PC-3 (cell line): Measurements from ENCODE around the gene COP1. TPM values are rescaled to one million over a fixed set of nuclear protein-coding genes. Genes with fewer than 3 reads are reported as not detected.
A peak's percentile ranks its signal among the peaks of the same experiment; 100 is the strongest.

Source experiments
- ATAC-seq: fragments of 200-7000 bp; cut with Tn5 transposase; 2 replicates; pipeline ENCODE4 v1.9.1; 2020; ENCODE audit warnings: mild to moderate bottlenecking, moderate library complexity
- BruUV-seq: library from RNA; stranded (reverse); fragments of 400-500 nt; replicated peaks from 2 replicates; lab custom pipeline; 2021; lab: Mats Ljungman, UMichigan
- CTCF ChIA-PET: fragments of 300-600 bp; sonication (Branson Sonifier 250); formaldehyde crosslinking; loops from one replicate; lab custom pipeline; 2022; ENCODE audit warnings: antibody characterized with exemption; lab: Charles Lee
- POLR2A ChIA-PET: fragments of 300-600 bp; sonication (Branson Sonifier 250); formaldehyde crosslinking; loops from one replicate; lab custom pipeline; 2022; ENCODE audit warnings: antibody characterized with exemption; ENCODE audit not compliant: unreplicated experiment; lab: Charles Lee
- DNase-seq: peaks from one replicate; pipeline ENCODE4 v3.0.0-alpha.2; 2015
- H2AFZ ChIP-seq: fragments of 300-600 bp; sonication (generic); 2 replicates; pipeline ENCODE4 v1.6.0; 2016; ENCODE audit warnings: antibody characterized with exemption, low read length
- H3F3A ChIP-seq: fragments of 300-600 bp; sonication (generic); one replicate; pipeline ENCODE4 v1.6.0; 2017; ENCODE audit warnings: antibody characterized with exemption, low read length, control low read depth, mild to moderate bottlenecking; ENCODE audit not compliant: unreplicated experiment
- H3K27ac ChIP-seq: fragments of 300-600 bp; sonication (generic); 2 replicates; pipeline ENCODE4 v1.5.1; 2016; ENCODE audit warnings: mild to moderate bottlenecking, low read length
- H3K27me3 ChIP-seq: fragments of 300-600 bp; sonication (generic); 2 replicates; pipeline ENCODE4 v1.6.1; 2016; ENCODE audit warnings: low read length, mixed read lengths
- H3K36me3 ChIP-seq: fragments of 300-600 bp; sonication (generic); 2 replicates; pipeline ENCODE4 v1.6.1; 2016; ENCODE audit warnings: low read depth, mixed run types, low read length, mixed read lengths
- H3K4me1 ChIP-seq: fragments of 300-600 bp; sonication (generic); 2 replicates; pipeline ENCODE4 v1.5.1; 2016; ENCODE audit warnings: low read length; ENCODE audit not compliant: insufficient read depth
- H3K4me2 ChIP-seq: fragments of 300-600 bp; sonication (generic); 2 replicates; pipeline ENCODE4 v1.6.0; 2016; ENCODE audit warnings: low read length
- H3K4me3 ChIP-seq: fragments of 300-600 bp; sonication (generic); 2 replicates; pipeline ENCODE4 v1.5.1; 2016; ENCODE audit warnings: mild to moderate bottlenecking, low read length, mixed read lengths
- H3K79me2 ChIP-seq: fragments of 300-600 bp; sonication (generic); 2 replicates; pipeline ENCODE4 v1.6.1; 2017; ENCODE audit warnings: low read length, mixed read lengths
- H3K9ac ChIP-seq: fragments of 300-600 bp; sonication (generic); 2 replicates; pipeline ENCODE4 v1.6.0; 2016; ENCODE audit warnings: mild to moderate bottlenecking, low read length
- H3K9me2 ChIP-seq: fragments of 300-600 bp; sonication (generic); replicated peaks from 2 replicates; pipeline ENCODE4 v1.6.1; 2016; ENCODE audit warnings: mixed run types, low read length, mixed read lengths
- H3K9me3 ChIP-seq: fragments of 300-600 bp; sonication (generic); 2 replicates; pipeline ENCODE4 v1.6.1; 2016; ENCODE audit warnings: low read length, mixed read lengths
- H4K20me1 ChIP-seq: fragments of 300-600 bp; sonication (generic); 2 replicates; pipeline ENCODE4 v1.6.1; 2016; ENCODE audit warnings: low read length, mixed read lengths
- CTCF ChIP-seq: fragments of 300-600 bp; sonication (generic); conservative IDR thresholded peaks from 2 replicates; pipeline ENCODE4 v1.5.1; 2017; ENCODE audit warnings: antibody characterized with exemption, low read depth, mild to moderate bottlenecking, low read length
- EZH2 ChIP-seq: fragments of 300-600 bp; sonication (generic); IDR thresholded peaks from one replicate; pipeline ENCODE4 v1.6.1; 2017; ENCODE audit warnings: antibody characterized with exemption, mild to moderate bottlenecking, low read length; ENCODE audit not compliant: unreplicated experiment
- EZH2phosphoT487 ChIP-seq: fragments of 300-600 bp; sonication (generic); IDR thresholded peaks from 2 replicates; pipeline ENCODE4 v1.6.1; 2018; ENCODE audit warnings: mild to moderate bottlenecking, antibody characterized with exemption, low read length, borderline replicate concordance
- intact Hi-C: fragments of 100-400 bp; cut with micrococcal nuclease; formaldehyde crosslinking; loops from 2 replicates; pipeline ENCODE4 v1.9.0; 2023
- total RNA-seq: library from RNA; depleted of rRNA; stranded (reverse); fragments of >200 nt; gene quantifications from 2 replicates; pipeline ENCODE4 v1.2.3, GENCODE V29; 2014

Gene COP1
- total RNA-seq, 1 experiment from 2014 or later = 16.6 TPM

GRCh38 chr1:176222196-176222595 is 15.1 kb upstream of the COP1 start:
- H3K79me2 ChIP-seq = no peaks in the 10 kb centered on the region
- no peaks in the 10 kb centered on the region for H3K36me3 ChIP-seq
- ChIA-PET CTCF (no interaction called here), POLR2A (no interaction called here)
- no peak for TF ChIP-seq EZH2phosphoT487
- TF ChIP-seq EZH2 = no peak
- no peak for TF ChIP-seq CTCF
- H3F3A ChIP-seq = no peaks in the 10 kb centered on the region
- H3K4me2 ChIP-seq = no peak overlapping the region
- intact Hi-C loops = no loop called here
- H3K27ac ChIP-seq = no peak overlapping the region
- BruUV-seq = no TSS peak
- no peaks in the 10 kb centered on the region for H3K9me2 ChIP-seq
- H3K4me1 ChIP-seq = no peaks in the 10 kb centered on the region
- no peaks in the 10 kb centered on the region for H3K27me3 ChIP-seq
- ATAC-seq (no peak), DNase-seq (peak; percentile 10)
- H2AFZ ChIP-seq = no peak overlapping the region
- no peak overlapping the region for H3K4me3 ChIP-seq
- no peaks in the 10 kb centered on the region for H3K9me3 ChIP-seq
- H4K20me1 ChIP-seq = no peaks in the 10 kb centered on the region
- no peak overlapping the region for H3K9ac ChIP-seq

- H3K9me2 ChIP-seq = no peaks in the 10 kb centered on the region
- POLR2A ChIA-PET = no interaction called here
- H3K36me3 ChIP-seq = no peaks in the 10 kb centered on the region
- DNase-seq (no peak), ATAC-seq (no peak)
- no peaks in the 10 kb centered on the region for H3K79me2 ChIP-seq
- CTCF ChIA-PET = no interaction called here
- H3K9ac ChIP-seq = no peak overlapping the region
- H3K4me1 ChIP-seq = no peaks in the 10 kb centered on the region
- no peak overlapping the region for H3K27ac ChIP-seq
- no peaks in the 10 kb centered on the region for H4K20me1 ChIP-seq
- no peak overlapping the region for H3K4me3 ChIP-seq
- BruUV-seq = no TSS peak
- H3K27me3 ChIP-seq = no peaks in the 10 kb centered on the region
- intact Hi-C loops = no loop called here
- no peaks in the 10 kb centered on the region for H3F3A ChIP-seq
- no peaks in the 10 kb centered on the region for H3K9me3 ChIP-seq
- no peak overlapping the region for H3K4me2 ChIP-seq
- no peak overlapping the region for H2AFZ ChIP-seq
- TF ChIP-seq CTCF = no peak
- TF ChIP-seq EZH2phosphoT487 = no peak
- TF ChIP-seq EZH2 = no peak
Observed at GRCh38 chr1:176220100-176220689, 13.1 kb upstream of the COP1 start.

DNA sequence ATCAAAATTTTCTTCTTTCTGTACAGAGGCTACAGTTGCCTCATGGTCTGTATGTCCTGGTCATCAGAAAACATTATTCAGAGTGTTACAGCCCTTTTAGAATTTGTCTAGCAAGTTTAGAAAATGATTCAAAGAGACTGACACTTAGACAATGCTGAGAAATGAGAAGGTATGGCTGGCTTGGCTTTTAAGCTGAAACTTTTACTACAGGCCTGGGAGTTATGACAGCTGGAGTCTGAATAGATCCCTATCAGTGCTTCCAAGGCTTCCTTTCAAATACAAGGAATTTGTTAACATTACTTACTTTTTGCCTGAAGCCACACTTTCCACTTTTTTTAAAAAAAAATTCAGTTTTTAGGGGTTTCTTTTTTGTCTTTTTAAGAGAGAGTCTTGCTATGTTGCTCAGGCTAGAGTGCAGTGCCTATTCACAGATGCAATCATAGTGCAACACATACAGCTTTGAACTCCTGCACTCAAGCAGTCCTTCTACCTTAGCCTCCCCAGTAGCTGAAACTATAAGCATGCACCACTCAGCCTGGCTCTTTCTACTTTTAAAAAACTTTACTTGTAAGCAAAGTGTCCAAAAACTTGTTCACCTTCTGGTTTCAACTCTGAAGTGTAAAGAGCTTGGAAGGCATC is 10.5 kb upstream of the COP1 start:
- H3K36me3 ChIP-seq = no peaks in the 10 kb centered on the region
- H3K27me3 ChIP-seq = no peaks in the 10 kb centered on the region
- H3K9me2 ChIP-seq = no peaks in the 10 kb centered on the region
- H3K9me3 ChIP-seq = no peaks in the 10 kb centered on the region
- H3K4me2 ChIP-seq = no peak overlapping the region
- ChIA-PET CTCF (no interaction called here), POLR2A (no interaction called here)
- no TSS peak for BruUV-seq
- no peaks in the 10 kb centered on the region for H4K20me1 ChIP-seq
- no peak overlapping the region for H3K27ac ChIP-seq
- ATAC-seq (no peak), DNase-seq (no peak)
- H3K4me3 ChIP-seq = no peak overlapping the region
- TF ChIP-seq EZH2 = no peak
- no peak for TF ChIP-seq CTCF
- no peak for TF ChIP-seq EZH2phosphoT487
- no peaks in the 10 kb centered on the region for H3F3A ChIP-seq
- H2AFZ ChIP-seq = no peak overlapping the region
- no peaks in the 10 kb centered on the region for H3K4me1 ChIP-seq
- intact Hi-C loops = no loop called here
- H3K79me2 ChIP-seq = no peaks in the 10 kb centered on the region
- H3K9ac ChIP-seq = no peak overlapping the region
